ENCODE results near the gene DDB1.

The DDB1 gene

DNA sequence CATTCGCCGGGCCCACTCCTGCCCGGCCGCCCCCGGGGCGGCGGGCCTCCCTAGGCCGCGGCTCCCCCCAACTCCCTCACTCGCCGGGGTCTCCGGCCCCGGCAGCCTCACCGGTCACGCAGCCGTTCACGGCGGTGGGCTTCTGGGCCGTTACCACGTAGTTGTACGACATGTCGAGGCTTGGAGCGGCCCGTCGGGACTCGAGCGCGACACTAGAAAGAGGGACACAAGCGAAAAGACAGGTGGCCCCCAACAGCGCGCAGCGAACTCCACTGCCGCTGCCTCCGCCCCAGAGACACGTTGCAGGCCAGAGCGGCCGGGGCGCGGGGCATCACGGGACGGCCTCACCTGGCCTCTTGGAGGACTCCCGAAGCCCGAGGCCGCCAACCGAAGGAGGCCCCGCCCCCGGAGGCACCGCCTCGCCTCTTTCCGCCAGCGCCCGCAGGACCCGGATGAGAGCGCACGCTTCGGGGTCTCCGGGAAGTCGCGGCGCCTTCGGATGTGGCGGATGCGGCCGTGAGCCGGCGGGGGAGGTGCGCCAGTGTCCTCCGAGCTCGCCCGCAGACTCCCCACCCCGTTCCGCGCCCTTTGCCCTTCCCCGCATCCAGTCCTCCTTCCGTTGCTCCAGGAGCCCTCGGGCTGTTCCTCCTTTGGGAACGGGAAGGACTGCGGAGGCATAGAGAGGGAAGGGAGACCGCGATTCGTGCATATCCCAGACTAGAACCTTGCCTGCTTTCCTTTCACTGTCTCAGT lies at the start of gene DDB1, which contains the start of gene TKFC:
Gene DDB1, minus strand, starts transcription at position 309 of the 753 bp plus-strand sequence. Its CDS starts 137 bp downstream, at position 172.
Gene TKFC, plus strand, starts transcription at position 432 of the 753 bp plus-strand sequence. CDS start 1,501 bp downstream, outside the sequence.
- DNase-seq (ENCODE audit: low spot score), result peak; percentile 93

DNA sequence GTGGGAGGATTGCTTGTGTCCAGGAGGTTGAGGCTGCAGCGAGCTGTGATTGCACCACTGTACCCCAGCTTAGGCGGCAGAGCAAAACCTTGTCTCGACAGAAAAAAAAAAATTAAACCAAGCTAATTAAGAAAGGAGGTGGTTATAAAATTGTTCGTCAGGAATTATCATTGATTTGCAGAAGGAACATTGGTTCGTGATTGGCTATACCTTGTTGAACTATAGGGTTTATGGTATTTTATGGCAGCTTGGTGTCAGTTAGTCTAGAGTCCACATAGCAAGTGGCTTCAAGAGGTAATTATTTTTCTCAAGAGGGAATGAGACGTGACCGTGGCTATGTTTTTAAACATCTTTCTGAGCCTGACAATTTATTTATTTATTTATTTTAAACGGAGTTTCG lies 48.0 kb upstream of the DDB1 start:
- no peak for DNase-seq (ENCODE audit: low spot score)

DNA sequence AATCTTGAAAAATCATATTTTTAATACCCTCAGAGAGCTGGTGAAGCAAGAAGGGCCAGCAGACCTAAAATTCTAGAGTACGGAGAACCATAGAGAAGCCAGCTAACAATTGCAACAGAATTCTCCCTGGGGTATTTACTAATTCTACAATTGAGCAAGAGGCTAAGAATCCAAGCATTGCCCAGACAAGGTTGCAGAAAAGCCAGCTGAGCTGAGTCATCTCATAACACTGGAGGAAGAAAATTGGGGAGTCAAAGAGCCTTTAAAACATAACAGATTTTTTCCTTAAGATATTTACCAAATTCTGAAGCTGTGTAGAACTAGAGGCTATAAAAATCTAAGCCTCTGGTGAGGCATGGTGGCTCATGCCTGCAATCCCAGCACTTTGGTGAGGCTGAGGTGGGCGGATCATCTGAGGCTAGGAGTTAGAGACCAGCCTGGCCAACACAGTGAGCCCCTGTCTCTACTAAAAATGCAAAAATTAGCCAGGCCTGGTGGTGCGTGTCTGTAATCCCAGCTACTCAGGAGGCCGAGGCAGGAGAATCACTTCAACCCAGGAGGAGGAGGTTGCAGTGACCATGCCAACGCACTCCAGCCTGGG lies 45.9 kb upstream of the DDB1 start:
- no peak for DNase-seq (ENCODE audit: low spot score)

DNA sequence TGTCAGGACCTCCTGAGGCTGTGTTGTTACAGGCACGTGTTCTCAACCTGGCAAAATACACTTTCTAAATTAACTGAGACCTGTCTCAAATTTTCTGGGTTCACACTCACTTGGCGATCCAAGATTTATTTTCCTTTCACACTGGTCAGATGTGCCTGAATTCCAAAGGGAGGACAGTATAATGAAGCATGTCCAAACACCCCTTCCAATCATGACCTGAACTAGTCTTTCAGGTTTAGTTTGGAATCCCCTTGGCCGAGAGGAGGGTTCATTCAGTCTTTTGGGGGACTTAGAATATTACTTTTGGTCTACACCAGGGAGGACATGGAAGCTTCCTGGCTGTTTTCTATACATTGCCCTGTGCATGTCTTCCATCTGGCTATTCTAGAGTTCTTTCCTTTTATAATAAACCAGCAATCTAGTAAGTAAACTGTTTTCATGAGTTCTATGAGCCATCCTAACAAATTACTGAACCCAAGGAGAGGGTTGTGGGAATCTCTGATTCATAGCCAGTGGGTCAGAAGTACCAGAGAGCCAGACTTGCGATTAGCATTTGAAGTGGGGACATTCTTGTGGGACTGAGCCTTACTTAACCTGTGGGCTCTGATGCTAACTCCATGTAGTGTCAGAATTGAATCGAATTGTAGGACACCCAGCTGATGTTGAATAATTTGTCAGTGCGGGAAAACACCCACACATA lies 44.7 kb upstream of the DDB1 start:
- DNase-seq (ENCODE audit: low spot score), result no peak

GRCh38 chr11:61375761-61376108 lies 42.8 kb upstream of the DDB1 start:
- DNase-seq (ENCODE audit: low spot score), result no peak

GRCh38 chr11:61372659-61373420 lies 39.9 kb upstream of the DDB1 start:
- no peak for DNase-seq (ENCODE audit: low spot score)

GRCh38 chr11:61370349-61371005 lies 37.6 kb upstream of the DDB1 start:
- no peak for DNase-seq (ENCODE audit: low spot score)

DNA sequence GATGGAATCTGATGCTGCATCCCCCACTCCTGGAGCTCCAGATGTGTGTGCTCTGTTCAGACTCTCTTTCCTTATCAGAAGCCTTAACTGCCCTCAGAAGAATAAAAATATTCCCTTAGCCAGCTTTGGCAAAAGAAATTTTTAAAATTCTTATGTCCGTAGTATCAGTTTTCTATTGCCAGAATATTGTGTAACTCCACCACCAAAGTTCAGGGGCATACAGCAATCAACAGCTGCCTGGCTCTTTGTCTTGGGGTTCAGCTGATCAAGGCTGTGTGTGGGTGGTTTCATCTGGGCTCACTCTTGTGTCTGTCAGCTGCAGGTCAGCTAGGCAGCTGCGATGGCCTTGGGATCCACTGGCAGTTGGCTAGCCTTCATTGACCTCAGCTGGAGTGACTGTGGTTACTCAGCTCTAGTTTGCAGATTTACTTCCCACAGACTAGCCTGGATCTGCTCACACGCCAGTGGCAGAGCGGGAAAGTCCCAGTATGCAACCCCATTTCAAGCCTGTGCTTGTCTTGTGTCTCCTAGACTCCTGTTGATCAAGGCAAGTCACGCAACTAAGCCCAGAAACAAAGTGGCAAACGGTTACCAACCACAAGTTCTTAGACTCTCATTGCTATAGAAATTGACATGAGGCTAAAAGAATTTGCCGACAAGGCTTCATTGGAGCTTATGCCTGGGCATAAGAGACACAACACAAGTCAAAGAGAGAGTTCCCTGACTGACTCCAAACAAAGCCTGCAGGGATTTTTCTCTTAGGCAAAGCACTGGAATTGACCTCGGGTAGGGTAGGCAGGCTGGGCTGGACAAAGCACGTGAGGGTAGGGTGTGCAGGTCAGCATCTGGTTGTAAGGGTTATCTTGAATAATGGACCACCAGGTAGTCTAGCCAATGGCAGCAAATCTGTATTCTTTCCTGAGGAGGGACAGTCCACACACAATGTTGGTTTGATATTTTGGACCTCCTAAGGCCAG lies 36.8 kb upstream of the DDB1 start:
- no peak for DNase-seq (ENCODE audit: low spot score)

DNA sequence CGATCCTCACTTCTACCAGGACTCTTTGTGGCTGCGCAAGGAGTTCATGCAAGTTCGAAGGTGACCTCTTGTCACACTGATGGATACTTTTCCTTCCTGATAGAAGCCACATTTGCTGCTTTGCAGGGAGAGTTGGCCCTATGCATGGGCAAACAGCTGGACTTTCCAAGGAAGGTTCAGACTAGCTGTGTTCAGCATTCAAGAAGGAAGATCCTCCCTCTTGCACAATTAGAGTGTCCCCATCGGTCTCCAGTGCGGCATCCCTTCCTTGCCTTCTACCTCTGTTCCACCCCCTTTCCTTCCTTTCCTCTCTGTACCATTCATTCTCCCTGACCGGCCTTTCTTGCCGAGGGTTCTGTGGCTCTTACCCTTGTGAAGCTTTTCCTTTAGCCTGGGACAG lies 35.7 kb upstream of the DDB1 start:
- DNase-seq (ENCODE audit: low spot score), result no peak

DNA sequence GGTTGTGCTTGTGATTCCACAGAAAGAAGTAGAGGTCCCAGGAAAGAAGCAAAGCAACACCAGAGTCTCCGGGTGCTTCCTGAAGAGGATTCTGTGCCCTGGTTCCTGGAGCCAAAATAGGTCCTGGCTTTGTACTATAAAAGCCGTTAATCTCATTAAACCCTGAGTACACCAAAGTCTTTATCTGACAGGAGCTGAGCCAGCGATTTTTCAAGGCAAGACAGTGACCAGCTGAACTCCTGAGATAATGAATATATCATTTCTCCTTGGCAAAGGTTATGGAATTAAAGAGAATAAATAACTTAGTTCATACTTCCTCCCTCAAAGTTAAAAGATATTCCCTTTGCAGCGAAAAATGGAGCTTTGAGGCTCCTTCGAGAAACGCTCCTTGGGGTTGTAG lies 34.5 kb upstream of the DDB1 start:
- no peak for DNase-seq (ENCODE audit: low spot score)

- DNase-seq (ENCODE audit: low spot score), result no peak
These were observed 31.2 kb upstream of the DDB1 start for GRCh38 chr11:61364012-61364675.

DNA sequence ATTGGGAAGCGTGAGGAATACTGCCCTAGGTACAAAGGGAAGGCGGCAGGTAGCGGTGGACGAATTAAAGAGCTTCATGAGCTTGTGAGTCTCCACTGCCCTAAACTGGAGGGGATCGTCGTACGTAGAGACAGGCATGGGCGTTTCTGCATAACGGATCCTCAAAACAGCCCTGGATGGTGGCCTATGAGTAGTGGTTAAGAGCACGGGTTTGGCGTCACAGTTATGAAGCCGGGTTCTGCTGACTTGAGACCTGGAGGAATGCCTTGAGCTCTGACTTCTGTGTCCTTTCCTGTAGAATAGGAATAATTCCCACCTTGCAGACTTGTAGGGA lies 29.6 kb upstream of the DDB1 start:
- DNase-seq (ENCODE audit: low spot score), result peak; percentile 68

DNA sequence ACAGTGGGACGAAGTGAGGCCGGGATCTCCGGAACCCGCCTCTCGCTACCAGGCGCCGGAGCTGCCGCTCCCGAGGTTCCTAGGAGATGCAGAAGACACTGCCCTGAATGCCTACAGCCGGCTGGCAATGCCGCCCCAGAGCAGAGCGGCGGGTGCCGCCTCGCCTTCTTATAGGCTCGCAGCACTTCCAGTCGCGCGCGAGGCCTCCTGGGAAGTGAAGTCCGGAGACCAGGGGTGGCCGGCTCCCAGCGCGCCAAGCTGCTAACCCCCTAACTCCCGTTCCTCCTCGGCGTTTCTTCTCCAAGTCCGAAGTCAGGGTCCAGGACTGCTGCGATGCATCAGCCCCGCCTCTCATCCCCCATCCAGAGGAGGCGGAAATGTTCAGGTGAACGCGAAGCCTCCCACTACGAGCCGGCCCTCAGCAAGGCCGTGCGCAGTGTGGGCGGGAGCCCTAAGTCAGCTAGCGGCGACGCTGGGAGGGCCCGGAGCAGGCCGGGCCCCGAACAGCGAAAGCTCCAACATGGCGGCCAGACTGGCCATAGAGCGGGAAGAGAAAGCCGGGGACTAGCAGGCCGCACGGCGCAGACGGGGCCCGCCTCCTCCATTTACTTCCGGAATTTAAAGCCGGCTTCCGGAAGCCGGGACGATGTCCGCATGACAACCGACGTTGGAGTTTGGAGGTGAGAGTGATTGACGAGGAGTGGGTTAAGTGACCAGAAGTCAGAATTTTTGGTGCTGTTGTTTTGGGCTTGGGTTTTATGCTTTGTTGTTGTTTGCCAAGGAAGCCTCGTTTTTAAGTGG lies 29.0 kb upstream of the DDB1 start, which contains the start of the genes CYB561A3 and TMEM138:
Gene CYB561A3, minus strand, starts transcription at position 142 of the 801 bp plus-strand sequence. CDS start 5,169 bp downstream, outside the sequence.
Gene TMEM138, plus strand, starts transcription at position 634 of the 801 bp plus-strand sequence. CDS start 2,017 bp downstream, outside the sequence.
- peak; percentile 97 for DNase-seq (ENCODE audit: low spot score)

- DNase-seq (ENCODE audit: low spot score), result peak; percentile 29
These were observed 28.4 kb upstream of the DDB1 start for GRCh38 chr11:61361237-61361740.

- no peak for DNase-seq (ENCODE audit: low spot score)
These were observed 26.6 kb upstream of the DDB1 start for GRCh38 chr11:61359516-61359915.

DNA sequence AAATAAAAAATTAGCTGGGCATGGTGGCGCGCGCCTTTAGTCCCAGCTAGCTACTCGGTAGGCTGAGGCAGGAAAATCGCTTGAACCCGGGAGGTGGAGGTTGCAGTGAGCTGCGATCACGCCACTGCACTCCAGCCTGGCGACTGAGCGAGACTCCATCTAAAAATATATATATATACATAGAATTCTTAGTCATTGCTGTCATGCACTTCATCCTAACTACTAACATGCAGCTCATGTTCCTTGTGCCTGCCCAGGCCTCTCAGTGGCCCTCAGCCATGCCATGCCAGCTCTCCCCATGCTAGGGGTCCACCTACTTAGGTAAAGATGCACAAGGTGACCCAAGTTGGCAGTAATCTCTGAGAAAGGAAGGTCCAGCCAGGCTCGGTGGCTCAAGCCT lies 25.7 kb upstream of the DDB1 start:
- DNase-seq (ENCODE audit: low spot score), result no peak

GRCh38 chr11:61357894-61358239 lies 25.0 kb upstream of the DDB1 start:
- no peak for DNase-seq (ENCODE audit: low spot score)

DNA sequence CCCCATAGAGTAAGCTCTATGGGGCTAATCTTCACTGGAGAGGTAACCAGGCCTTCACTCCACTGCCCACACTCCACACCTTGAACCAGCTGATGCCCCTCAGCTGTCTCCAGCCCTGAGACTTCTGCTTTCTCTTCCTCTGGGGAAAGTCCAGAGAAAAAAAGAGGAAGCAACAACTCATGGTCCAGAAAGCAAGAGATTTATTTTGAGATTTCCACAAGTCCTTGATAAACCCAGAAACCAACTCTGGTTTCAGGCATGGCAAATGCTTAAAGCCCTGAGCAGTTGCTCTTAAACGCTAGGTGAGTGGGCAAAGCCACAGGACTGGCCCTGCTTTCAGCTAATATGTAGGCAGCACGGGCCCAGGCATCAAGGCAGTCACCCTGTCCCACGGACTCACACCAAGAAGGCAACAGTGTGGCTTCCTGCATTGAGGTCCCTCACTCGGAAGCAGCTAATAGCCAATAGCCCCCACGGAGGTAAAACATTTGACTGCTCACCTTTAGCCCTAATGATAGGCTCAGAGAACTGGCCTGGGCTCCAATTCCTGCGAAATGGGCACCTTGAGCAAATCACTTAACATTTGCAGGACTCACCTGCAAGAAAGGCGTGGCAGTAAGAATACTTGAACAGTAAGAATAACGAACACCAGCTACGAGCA lies 24.5 kb upstream of the DDB1 start:
- DNase-seq (ENCODE audit: low spot score), result no peak
